MCF 10A (cell line): ENCODE measurements around the gene TNFSF9. TPM values are rescaled to one million over a fixed set of nuclear protein-coding genes. Genes with fewer than 3 reads are reported as not detected.
"Not testable (repeated sequence)": the region's sequence is repeated elsewhere in the genome, so short reads cannot be mapped to it uniquely, and the experiment has no call there.

Experiments
- BruUV-seq: library from RNA; stranded (reverse); fragments of 400-500 nt; replicated peaks from 2 replicates; lab custom pipeline; 2021; lab: Mats Ljungman, UMichigan
- CTCF ChIA-PET: fragments of 300-600 bp; sonication (Branson Sonifier 250); formaldehyde crosslinking; extraction: SDS; loops from one replicate; lab custom pipeline; 2021; ENCODE audit warnings: antibody characterized with exemption, inconsistent platforms; lab: Yijun Ruan, JAX
- POLR2A ChIA-PET: fragments of 300-600, 350-650 bp; sonication (Branson Sonifier 250); formaldehyde crosslinking; extraction: SDS; loops from one replicate; lab custom pipeline; 2020; ENCODE audit warnings: antibody characterized with exemption, inconsistent platforms; lab: Yijun Ruan, JAX
- DNase-seq: peaks from one replicate; pipeline ENCODE4 v3.0.0-alpha.2; 2018; ENCODE audit not compliant: unreplicated experiment
- H3K27ac Mint-ChIP-seq: one replicate; pipeline ENCODE4 v1.8.0; 2022; ENCODE audit warnings: mild to moderate bottlenecking, low read depth, mixed read lengths; ENCODE audit not compliant: unreplicated experiment
- H3K27me3 Mint-ChIP-seq: one replicate; pipeline ENCODE4 v1.8.0; 2022; ENCODE audit warnings: mixed read lengths; ENCODE audit not compliant: insufficient read depth, unreplicated experiment
- H3K36me3 Mint-ChIP-seq: one replicate; pipeline ENCODE4 v1.8.0; 2022; ENCODE audit warnings: mild to moderate bottlenecking, moderate library complexity, mixed read lengths; ENCODE audit not compliant: insufficient read depth, unreplicated experiment
- H3K4me1 Mint-ChIP-seq: one replicate; pipeline ENCODE4 v1.8.0; 2022; ENCODE audit warnings: mixed read lengths; ENCODE audit not compliant: insufficient read depth, unreplicated experiment
- H3K4me3 Mint-ChIP-seq: one replicate; pipeline ENCODE4 v1.8.0; 2022; ENCODE audit warnings: mild to moderate bottlenecking, moderate library complexity, mixed read lengths; ENCODE audit not compliant: unreplicated experiment
- H3K9me3 Mint-ChIP-seq: one replicate; pipeline ENCODE4 v1.8.0; 2022; ENCODE audit warnings: mixed read lengths; ENCODE audit not compliant: unreplicated experiment
- CTCF ChIP-seq: fragments of 200-600 bp; IDR thresholded peaks from one replicate; pipeline ENCODE4 v1.8.0; 2022; ENCODE audit warnings: antibody characterized with exemption, mild to moderate bottlenecking; ENCODE audit not compliant: unreplicated experiment
- intact Hi-C: fragments of 100-400 bp; cut with micrococcal nuclease; formaldehyde crosslinking; loops from 2 replicates; pipeline ENCODE4 v1.14.1; 2022
- total RNA-seq: library from RNA; stranded (reverse); gene quantifications from 2 replicates; pipeline ENCODE4 v1.2.3, GENCODE V29; 2022

Gene TNFSF9
- total RNA-seq, 1 experiment from 2014 or later: 6.2 TPM

- H3K9me3 Mint-ChIP-seq, H3K36me3 Mint-ChIP-seq, H3K27ac Mint-ChIP-seq, H3K4me1 Mint-ChIP-seq, BruUV-seq, H3K27me3 Mint-ChIP-seq, H3K4me3 Mint-ChIP-seq, DNase-seq: not testable (repeated sequence)
- CTCF ChIA-PET: interaction anchor here (0.6 to 2.7 kb wide), 12 partner anchors 8 to 302 kb away, joined by 3 to 25 read pairs (median 4); no protein-coding TSS in a partner anchor
- TF ChIP-seq CTCF: peak; percentile 34
- intact Hi-C loops: loop anchor here (1.0 to 5.0 kb wide), 3 partner anchors 45 to 301 kb away; no protein-coding TSS in a partner anchor
- POLR2A ChIA-PET: interaction anchor here (0.7 to 1.4 kb wide), 2 partner anchors 15 to 52 kb away, joined by 3 to 4 read pairs; no protein-coding TSS in a partner anchor
Observed at GRCh38 chr19:6562437-6562836, 31.6 kb downstream of the TNFSF9 start.

DNA sequence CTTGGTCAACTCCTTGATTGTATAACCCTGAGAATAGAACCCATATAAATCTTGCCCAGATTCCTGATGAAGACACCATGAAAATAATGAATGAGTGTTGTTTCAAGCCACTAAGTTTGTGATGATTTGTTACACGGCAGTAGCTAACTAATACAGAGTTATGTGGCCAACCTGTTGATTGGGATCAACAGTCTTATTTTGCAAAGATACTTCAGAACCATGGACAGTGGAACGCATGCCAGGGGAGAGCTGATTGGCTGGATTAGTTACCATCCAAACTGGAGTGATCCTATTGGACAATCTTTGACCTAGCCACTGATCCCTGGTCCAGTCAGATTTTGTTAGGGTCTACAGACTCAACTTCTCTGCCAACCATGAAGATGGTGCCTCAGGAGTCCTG lies 33.6 kb downstream of the TNFSF9 start:
- Mint-ChIP-seq H3K36me3 (no peaks in the 10 kb centered on the region), H3K9me3 (peaks cover 9% of the 10 kb centered on the region), H3K27me3 (no peaks in the 10 kb centered on the region), H3K27ac (no peak overlapping the region), H3K4me1 (no peaks in the 10 kb centered on the region), H3K4me3 (no peak overlapping the region)
- ChIA-PET CTCF (interaction anchor here (0.7 to 2.7 kb wide), 6 partner anchors 11 to 69 kb away, joined by 3 to 25 read pairs (median 8); no protein-coding TSS in a partner anchor), POLR2A (interaction anchor here (0.9 to 1.4 kb wide), 3 partner anchors 13 to 26 kb away, joined by 3 to 6 read pairs (median 5); no protein-coding TSS in a partner anchor)
- DNase-seq: peak; percentile 66
- no peak for TF ChIP-seq CTCF
- intact Hi-C loops: loop anchor here (5.0 kb wide), 1 partner anchor 47 kb away; no protein-coding TSS in a partner anchor
- no TSS peak for BruUV-seq

DNA sequence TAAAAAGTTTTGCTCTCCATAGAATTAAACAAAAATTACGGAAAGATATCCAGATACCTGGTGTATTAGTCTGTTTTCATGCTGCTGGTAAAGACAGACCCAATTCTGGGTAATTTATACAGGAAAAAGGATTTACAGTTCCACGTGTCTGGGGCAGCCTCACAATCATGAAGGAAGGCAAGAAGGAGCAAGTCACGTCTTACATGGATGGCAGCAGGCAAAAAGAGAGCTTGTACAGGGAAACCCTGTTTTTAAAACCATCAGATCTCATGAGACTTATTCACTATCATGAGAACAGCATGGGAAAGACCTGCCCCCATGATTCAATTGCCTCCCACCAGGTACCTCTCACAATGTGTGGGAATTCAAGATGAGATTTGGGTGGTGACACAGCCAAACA lies 35.9 kb downstream of the TNFSF9 start:
- H3K4me1 Mint-ChIP-seq, DNase-seq, POLR2A ChIA-PET, H3K4me3 Mint-ChIP-seq, intact Hi-C loops, H3K27me3 Mint-ChIP-seq, H3K36me3 Mint-ChIP-seq, BruUV-seq, H3K27ac Mint-ChIP-seq: not testable (repeated sequence)
- peaks cover 18% of the 10 kb centered on the region for H3K9me3 Mint-ChIP-seq
- CTCF ChIA-PET: interaction anchor here (0.9 kb wide), 1 partner anchor 65 kb away, joined by 3 read pairs; no protein-coding TSS in a partner anchor

DNA sequence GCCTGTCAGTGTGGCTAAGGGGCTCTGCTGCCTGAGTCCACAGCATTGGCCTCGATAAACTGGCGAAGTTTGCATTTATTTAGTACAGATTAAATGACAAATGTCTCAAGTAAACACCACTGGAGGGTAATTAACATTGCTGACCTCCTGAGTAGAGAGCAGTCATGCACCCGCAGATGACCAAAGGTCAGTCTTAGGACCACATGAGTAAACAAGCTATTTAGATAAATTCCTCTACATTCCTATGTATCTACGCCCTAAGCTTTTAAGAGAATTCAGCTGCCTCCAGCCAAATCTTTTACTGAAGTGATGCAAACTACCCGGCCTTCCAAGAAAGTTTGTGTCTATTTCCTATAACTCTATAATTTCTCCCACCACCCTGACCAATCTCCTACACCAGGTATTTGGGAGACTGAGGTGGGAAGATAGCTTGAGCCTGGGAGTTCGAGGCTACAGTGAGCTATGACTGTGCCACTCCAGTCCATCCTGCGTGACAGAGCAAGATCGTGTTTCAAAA lies 37.2 kb downstream of the TNFSF9 start:
- CTCF ChIA-PET: no interaction called here
- no peak for TF ChIP-seq CTCF
- no peak overlapping the region for H3K4me3 Mint-ChIP-seq

More for the DNA sequence above, 37.2 kb downstream of the TNFSF9 start:
- Mint-ChIP-seq H3K36me3 (no peaks in the 10 kb centered on the region), H3K9me3 (peaks cover 18% of the 10 kb centered on the region), H3K4me1 (no peaks in the 10 kb centered on the region), H3K27me3 (no peaks in the 10 kb centered on the region), H3K27ac (no peak overlapping the region)
- POLR2A ChIA-PET: interaction anchor here (0.6 kb wide), 1 partner anchor 213 kb away, joined by 5 read pairs; no protein-coding TSS in a partner anchor
- intact Hi-C loops: no loop called here
- no TSS peak for BruUV-seq
- DNase-seq: no peak
